ENCODE results near the gene SOCS1.

DNA sequence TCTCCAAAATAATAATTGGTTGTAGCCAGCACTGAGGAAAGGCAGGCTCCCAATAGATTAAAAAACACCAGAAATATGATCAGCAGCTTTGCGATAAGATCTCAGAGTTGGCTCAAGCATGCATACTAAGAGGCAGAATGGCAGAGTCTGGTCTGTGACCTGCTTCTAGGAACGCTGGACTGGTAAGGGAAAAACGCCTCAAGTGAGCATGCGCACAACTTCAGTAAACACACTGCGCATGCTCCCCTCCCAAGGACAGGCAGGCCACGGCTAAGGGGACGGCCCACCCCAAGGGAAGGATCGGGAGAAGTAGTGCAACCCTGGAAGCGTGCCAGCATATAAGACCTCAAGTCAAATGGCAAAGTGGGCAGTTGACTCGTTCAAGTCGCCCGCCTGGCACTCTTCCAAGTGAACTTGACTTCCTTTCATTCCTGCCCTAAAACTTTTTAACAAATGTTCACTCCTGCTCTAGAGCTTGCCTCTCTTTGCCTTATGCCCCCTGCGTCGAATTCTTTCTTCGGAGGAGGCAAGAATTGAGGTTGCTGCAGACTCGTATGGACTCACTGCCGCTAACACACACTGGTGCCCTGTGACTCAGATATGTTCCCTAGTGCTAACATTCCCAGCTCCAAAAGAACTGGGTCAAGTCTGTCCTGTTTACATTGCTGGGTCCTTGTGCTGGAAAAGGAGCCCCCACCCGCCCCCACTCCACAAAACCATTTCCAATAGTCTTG is 47.6 kb upstream of the SOCS1 start:
- TF ChIP-seq POLR2AphosphoS5 (IDR thresholded peaks at IDR 0.05) = peak; percentile 77
- TF ChIP-seq, protein P1, sequence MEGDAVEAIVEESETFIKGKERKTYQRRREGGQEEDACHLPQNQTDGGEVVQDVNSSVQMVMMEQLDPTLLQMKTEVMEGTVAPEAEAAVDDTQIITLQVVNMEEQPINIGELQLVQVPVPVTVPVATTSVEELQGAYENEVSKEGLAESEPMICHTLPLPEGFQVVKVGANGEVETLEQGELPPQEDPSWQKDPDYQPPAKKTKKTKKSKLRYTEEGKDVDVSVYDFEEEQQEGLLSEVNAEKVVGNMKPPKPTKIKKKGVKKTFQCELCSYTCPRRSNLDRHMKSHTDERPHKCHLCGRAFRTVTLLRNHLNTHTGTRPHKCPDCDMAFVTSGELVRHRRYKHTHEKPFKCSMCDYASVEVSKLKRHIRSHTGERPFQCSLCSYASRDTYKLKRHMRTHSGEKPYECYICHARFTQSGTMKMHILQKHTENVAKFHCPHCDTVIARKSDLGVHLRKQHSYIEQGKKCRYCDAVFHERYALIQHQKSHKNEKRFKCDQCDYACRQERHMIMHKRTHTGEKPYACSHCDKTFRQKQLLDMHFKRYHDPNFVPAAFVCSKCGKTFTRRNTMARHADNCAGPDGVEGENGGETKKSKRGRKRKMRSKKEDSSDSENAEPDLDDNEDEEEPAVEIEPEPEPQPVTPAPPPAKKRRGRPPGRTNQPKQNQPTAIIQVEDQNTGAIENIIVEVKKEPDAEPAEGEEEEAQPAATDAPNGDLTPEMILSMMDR (IDR thresholded peaks at IDR 0.05) = no peak
